Fibroblast of lung (primary cell): ENCODE data around the gene NCAPD2. TPM values are rescaled to one million over a fixed set of nuclear protein-coding genes. Genes with fewer than 3 reads are reported as not detected.

Experiments used
- DNase-seq, 2 donors: peaks; one replicate each; pipeline versions ENCODE4 v3.0.0 to v3.0.0-alpha.2; 2010; ENCODE audit warnings: low read depth in 2 of 2
- H2AFZ ChIP-seq: 2 replicates; pipeline ENCODE4 v1.5.1; 2012; ENCODE audit warnings: low read length, control low read depth, inconsistent platforms
- H3K27ac ChIP-seq: 2 replicates; pipeline ENCODE4 v1.5.1; 2011; ENCODE audit warnings: low read length, control low read depth; ENCODE audit not compliant: insufficient read depth
- H3K27me3 ChIP-seq: 2 replicates; pipeline ENCODE4 v1.5.1; 2011; ENCODE audit warnings: mild to moderate bottlenecking, low read length; ENCODE audit not compliant: control insufficient read depth, insufficient read depth
- H3K36me3 ChIP-seq: 2 replicates; pipeline ENCODE4 v1.5.1; 2011; ENCODE audit warnings: low read length; ENCODE audit not compliant: control insufficient read depth, insufficient read depth
- H3K4me1 ChIP-seq: 2 replicates; pipeline ENCODE4 v1.5.1; 2011; ENCODE audit warnings: low read length; ENCODE audit not compliant: control insufficient read depth, insufficient read depth; ENCODE audit errors: extremely low read depth
- H3K4me2 ChIP-seq: 2 replicates; pipeline ENCODE4 v1.5.1; 2011; ENCODE audit warnings: low read length, control low read depth; ENCODE audit not compliant: insufficient read depth; ENCODE audit errors: extremely low read depth
- H3K4me3 ChIP-seq, 4 experiments: fragments of 200-600 bp in 1 of 4; sonication (generic) in 1 of 4; replicated peaks in 1 of 4; 2 replicates each; pipeline ENCODE4 v1.5.1; 2011 to 2016; ENCODE audit warnings: low read length in 4 of 4, low read depth in 3 of 4, mild to moderate bottlenecking in 3 of 4, control low read depth in 2 of 4, inconsistent platforms in 1 of 4, mixed read lengths in 1 of 4; ENCODE audit not compliant: insufficient read depth in 1 of 4; ENCODE audit errors: control extremely low read depth in 1 of 4
- H3K79me2 ChIP-seq: 2 replicates; pipeline ENCODE4 v1.5.1; 2012; ENCODE audit warnings: mild to moderate bottlenecking, low read length, inconsistent platforms; ENCODE audit not compliant: control insufficient read depth, insufficient read depth
- H3K9ac ChIP-seq: 2 replicates; pipeline ENCODE4 v1.5.1; 2011; ENCODE audit warnings: mild to moderate bottlenecking, low read length, control low read depth; ENCODE audit not compliant: insufficient read depth
- H3K9me3 ChIP-seq: 2 replicates; pipeline ENCODE4 v1.5.1; 2012; ENCODE audit warnings: low read depth, low read length; ENCODE audit not compliant: control insufficient read depth, insufficient read depth
- H4K20me1 ChIP-seq: 2 replicates; pipeline ENCODE4 v1.5.1; 2011; ENCODE audit warnings: low read length; ENCODE audit not compliant: control insufficient read depth, insufficient read depth; ENCODE audit errors: extremely low read depth
- EZH2 ChIP-seq: IDR thresholded peaks from 2 replicates; pipeline ENCODE4 v1.5.1; 2012; ENCODE audit warnings: low read length, control low read depth, mild to moderate bottlenecking; ENCODE audit errors: missing control alignments
- polyA plus RNA-seq, 2 donors: library from polyadenylated mRNA; depleted of rRNA in 1 of 2; stranded (reverse) in 1 of 2; unstranded in 1 of 2; fragments of >200 nt; gene quantifications; 2 replicates each; pipeline ENCODE4 v1.2.1, GENCODE V29; 2011 to 2012; ENCODE audit warnings: missing spikeins in 1 of 2
- total RNA-seq: library from RNA; depleted of rRNA; stranded (reverse); fragments of >200 nt; gene quantifications from 2 replicates; pipeline ENCODE4 v1.2.1, GENCODE V29; 2014
- TF ChIP-seq, protein P1 (sequence below), 2 donors: IDR thresholded peaks in 1 of 2; conservative IDR thresholded peaks in 1 of 2; 1 replicate in 1 of 2; 2 replicates in 1 of 2; pipeline ENCODE4 v1.5.1; 2011 to 2012; ENCODE audit warnings: low read length in 2 of 2, control low read depth in 1 of 2, inconsistent platforms in 1 of 2, low read depth in 1 of 2, mild to moderate bottlenecking in 1 of 2

The NCAPD2 gene
- total and polyA plus RNA-seq, 2 donors (not counting 1 experiment from before 2014, with no cell fraction given), result 17.2 to 42.3 TPM

DNA sequence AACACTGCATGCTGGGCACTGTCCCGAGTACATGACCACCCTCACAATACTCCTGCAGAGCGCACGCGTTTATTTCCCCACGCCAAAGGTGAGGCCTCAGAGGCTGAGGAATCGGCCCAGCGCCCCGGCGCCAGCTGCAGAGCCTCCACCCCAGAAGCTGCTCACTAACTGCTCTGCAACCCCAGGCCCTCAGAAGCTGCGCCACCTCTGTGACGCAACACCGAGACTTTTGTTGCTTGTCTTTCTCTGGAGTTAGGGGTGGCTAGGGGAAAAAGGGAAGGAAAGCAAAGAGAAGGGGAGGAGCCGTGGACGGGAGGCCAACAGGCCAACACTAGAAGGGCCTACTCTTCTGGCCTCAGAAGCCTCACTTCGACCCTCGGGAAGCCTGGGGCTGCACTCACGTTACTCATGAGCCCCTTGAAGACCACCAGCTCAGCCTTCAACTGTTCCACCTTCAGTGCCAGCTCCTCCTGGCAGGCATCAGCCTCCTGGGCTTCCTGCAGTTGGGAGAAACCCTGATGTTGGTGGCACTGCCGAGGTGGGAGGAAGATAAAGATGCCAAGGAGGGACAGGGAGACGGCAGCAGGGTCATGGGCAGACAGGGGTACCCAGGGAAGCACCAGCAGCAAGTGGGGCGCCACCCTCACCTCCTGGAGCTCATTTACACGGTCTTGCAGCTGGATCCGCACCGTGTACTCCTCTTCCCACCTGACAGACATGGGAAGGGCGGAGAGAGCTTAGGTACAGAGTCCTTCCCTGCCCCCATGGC is 56.6 kb downstream of the NCAPD2 start:
- Histone ChIP-seq H3K36me3 (peaks cover 15% of the 10 kb centered on the region), H3K9ac (peak overlapping the region; percentile 35), H3K4me1 (peaks cover 50% of the 10 kb centered on the region), H3K79me2 (peaks cover 77% of the 10 kb centered on the region), H3K4me3 (no peak overlapping the region), H3K27me3 (no peaks in the 10 kb centered on the region), H4K20me1 (no peaks in the 10 kb centered on the region), H2AFZ (no peak overlapping the region), H3K4me2 (peak overlapping the region; percentile 97), H3K27ac (peak overlapping the region; percentile 97), H3K9me3 (no peaks in the 10 kb centered on the region)
- DNase-seq, result no peak
- TF ChIP-seq EZH2, result no peak
- TF ChIP-seq, protein P1, sequence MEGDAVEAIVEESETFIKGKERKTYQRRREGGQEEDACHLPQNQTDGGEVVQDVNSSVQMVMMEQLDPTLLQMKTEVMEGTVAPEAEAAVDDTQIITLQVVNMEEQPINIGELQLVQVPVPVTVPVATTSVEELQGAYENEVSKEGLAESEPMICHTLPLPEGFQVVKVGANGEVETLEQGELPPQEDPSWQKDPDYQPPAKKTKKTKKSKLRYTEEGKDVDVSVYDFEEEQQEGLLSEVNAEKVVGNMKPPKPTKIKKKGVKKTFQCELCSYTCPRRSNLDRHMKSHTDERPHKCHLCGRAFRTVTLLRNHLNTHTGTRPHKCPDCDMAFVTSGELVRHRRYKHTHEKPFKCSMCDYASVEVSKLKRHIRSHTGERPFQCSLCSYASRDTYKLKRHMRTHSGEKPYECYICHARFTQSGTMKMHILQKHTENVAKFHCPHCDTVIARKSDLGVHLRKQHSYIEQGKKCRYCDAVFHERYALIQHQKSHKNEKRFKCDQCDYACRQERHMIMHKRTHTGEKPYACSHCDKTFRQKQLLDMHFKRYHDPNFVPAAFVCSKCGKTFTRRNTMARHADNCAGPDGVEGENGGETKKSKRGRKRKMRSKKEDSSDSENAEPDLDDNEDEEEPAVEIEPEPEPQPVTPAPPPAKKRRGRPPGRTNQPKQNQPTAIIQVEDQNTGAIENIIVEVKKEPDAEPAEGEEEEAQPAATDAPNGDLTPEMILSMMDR (conservative IDR thresholded peaks at IDR 0.05 in 1 of 2, IDR thresholded peaks at IDR 0.05 in 1 of 2; ENCODE audit: low read depth in 1 of 2, low read length in 2 of 2), result no peak

DNA sequence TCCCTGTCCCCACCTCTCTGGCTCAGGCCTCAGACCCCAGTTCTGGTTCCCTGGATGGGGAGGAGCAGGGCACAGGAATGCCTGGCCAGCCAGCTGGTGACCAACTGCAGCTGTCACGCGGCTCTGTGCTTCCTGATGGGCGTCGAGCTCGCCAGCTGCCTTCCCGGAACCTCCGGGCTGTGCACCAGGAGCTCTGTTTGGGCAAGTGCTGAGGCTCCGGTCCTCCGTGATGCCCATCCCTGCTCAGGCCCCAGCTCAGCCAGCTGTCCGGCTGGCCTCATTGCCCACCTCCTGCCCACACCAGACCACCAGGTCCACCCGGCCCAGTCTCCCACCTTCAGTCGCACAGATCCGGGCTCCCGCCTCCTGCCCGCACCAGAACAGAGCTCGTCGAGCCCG is 57.2 kb downstream of the NCAPD2 start:
- no peaks in the 10 kb centered on the region for H3K27me3 ChIP-seq
- H3K9ac ChIP-seq, result peak overlapping the region; percentile 35
- H3K4me3 ChIP-seq, result peak overlapping the region in 1 of 4 experiments; percentile 89
- H3K9me3 ChIP-seq, result no peaks in the 10 kb centered on the region
- no peak overlapping the region for H2AFZ ChIP-seq
- TF ChIP-seq, protein P1 (conservative IDR thresholded peaks at IDR 0.05 in 1 of 2, IDR thresholded peaks at IDR 0.05 in 1 of 2; ENCODE audit: low read depth in 1 of 2, low read length in 2 of 2), result no peak
- TF ChIP-seq EZH2, result no peak
- peak in 1 of 2 donors; percentile 22 for DNase-seq
- peak overlapping the region; percentile 97 for H3K27ac ChIP-seq
- H3K4me2 ChIP-seq, result peak overlapping the region; percentile 97
- no peaks in the 10 kb centered on the region for H4K20me1 ChIP-seq
- H3K4me1 ChIP-seq, result peaks cover 50% of the 10 kb centered on the region
- peaks cover 79% of the 10 kb centered on the region for H3K79me2 ChIP-seq
- peaks cover 13% of the 10 kb centered on the region for H3K36me3 ChIP-seq

DNA sequence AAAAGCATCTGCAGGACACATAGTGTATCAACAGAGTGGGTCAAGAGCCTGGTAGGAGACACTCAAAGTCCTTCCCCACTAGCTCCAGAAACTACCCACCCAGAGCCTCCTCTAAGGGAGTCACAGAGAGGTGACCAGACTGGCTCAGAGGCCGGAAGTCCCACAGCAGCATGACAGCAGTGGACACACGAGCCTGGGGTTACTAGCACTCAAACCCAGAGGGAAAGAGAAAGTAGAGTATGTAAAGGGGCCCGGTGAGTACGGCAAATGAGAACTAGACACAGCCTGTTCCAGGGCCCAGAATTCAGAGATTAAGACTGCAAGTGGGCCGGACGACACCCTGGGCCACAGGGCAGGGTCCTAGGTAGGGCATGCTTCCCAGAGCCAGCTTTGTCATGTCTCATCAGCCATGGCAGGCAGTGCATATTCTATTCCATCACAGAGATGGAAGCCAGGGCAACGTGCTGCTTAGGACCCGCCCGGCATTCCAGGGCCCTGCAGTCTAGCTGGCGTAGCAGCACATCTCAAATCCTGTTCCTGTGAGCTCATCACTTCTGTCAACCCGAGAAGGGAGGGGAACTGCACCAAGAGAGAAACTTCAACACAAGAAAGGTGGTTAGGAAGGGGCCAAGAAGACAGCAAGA is 57.7 kb downstream of the NCAPD2 start:
- peak overlapping the region; percentile 65 for H3K9ac ChIP-seq
- H4K20me1 ChIP-seq, result no peaks in the 10 kb centered on the region
- H2AFZ ChIP-seq, result no peak overlapping the region
- peaks cover 50% of the 10 kb centered on the region for H3K4me1 ChIP-seq
- no peaks in the 10 kb centered on the region for H3K9me3 ChIP-seq
- H3K4me2 ChIP-seq, result peak overlapping the region; percentile 97
- H3K27me3 ChIP-seq, result no peaks in the 10 kb centered on the region
- H3K4me3 ChIP-seq, result peak overlapping the region in 3 of 4 experiments; percentile 4 to 89 (median 8)
- no peak for TF ChIP-seq EZH2
- TF ChIP-seq, protein P1 (conservative IDR thresholded peaks at IDR 0.05 in 1 of 2, IDR thresholded peaks at IDR 0.05 in 1 of 2; ENCODE audit: low read depth in 1 of 2, low read length in 2 of 2), result no peak
- DNase-seq, result peak; percentile 54 to 82
- peaks cover 76% of the 10 kb centered on the region for H3K79me2 ChIP-seq
- peak overlapping the region; percentile 97 for H3K27ac ChIP-seq
- H3K36me3 ChIP-seq, result peaks cover 12% of the 10 kb centered on the region
